GM19463 (cell line): ENCODE measurements around the gene NUP88.

Experiments used
- ATAC-seq: cut with Tn5 transposase; IDR thresholded peaks from one replicate; pipeline ENCODE4 v1.9.1; 2021; ENCODE audit warnings: mild to moderate bottlenecking, moderate library complexity; ENCODE audit not compliant: unreplicated experiment

The NUP88 gene

GRCh38 chr17:5361426-5361825, 58.0 kb downstream of the NUP88 start:
- ATAC-seq = no peak

DNA sequence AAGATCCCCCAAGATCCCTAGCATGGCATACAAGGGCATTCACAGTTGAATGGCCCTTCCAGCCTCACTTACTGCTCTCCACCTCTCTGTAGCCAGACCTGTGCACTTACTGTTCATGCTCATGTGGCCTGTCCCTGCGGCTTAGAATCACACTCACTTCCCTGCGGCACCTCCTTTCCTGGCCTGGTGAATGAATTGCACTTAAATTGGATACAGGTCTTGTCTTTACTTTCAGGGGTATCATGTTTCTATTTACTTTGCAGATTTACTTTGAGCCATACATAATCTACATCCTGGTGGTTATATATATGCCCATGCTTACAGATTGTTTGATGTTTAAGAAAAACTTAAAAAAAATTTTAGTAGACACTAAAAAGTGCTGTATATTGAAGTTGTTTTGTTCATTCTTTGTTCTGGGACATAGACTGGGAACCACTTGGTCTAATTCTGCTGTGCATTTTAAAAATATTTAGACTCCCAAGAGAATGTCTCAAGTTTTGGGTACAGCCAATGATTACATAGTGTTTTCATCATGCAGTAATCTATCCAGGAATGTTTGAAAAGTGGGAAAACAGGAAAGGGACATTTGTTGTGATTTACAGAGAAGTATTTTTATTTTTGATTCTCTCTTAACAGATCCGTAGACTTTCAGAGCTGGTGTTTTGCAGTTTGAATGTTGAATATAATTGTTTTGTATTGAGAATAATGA, 63.9 kb downstream of the NUP88 start:
- no peak for ATAC-seq

- ATAC-seq = no peak
Observed at GRCh38 chr17:5354886-5355415, 64.5 kb downstream of the NUP88 start.

GRCh38 chr17:5354310-5354709, 65.2 kb downstream of the NUP88 start:
- no peak for ATAC-seq

- no peak for ATAC-seq
Observed at GRCh38 chr17:5352681-5353289, 66.7 kb downstream of the NUP88 start.

GRCh38 chr17:5344914-5345313, 74.5 kb downstream of the NUP88 start:
- ATAC-seq = no peak
